ENCODE data around the gene EFCC1. TPM values are rescaled to one million over a fixed set of nuclear protein-coding genes. Genes with fewer than 3 reads are reported as not detected.

Gene EFCC1
- total and polyA plus RNA-seq, 8 donors: 0.56 to 6.1 (median 0.73) TPM

DNA sequence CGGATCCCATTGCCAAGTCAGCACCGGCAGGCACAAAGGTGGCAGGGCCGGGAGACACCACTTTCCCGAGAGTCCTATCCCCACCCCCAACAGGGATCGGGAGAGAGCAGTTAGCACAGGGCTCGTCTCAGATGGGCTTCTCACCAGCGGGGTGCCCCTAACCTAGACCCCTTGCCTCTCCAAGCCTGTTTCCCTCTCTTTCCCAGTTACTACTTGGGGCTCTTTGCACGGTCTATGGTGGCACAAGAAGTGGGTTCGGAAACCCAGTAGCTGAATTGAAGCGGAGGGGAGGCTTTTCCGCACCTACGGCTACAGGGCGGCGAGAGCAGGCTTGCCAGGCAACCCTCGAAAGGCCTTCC, 383 bp upstream of the EFCC1 start:
- peak in 1 of 4 donors; percentile 13 for ATAC-seq
- H3K27ac ChIP-seq: peak overlapping the region in 1 of 4 donors; percentile 44
- H3K4me3 ChIP-seq: peak overlapping the region; percentile 15 to 47 (median 24)
- FAIRE-seq: no peak
- intact Hi-C loops (cut with DNase I): no loop called here
- no peaks in the 10 kb centered on the region for H3K36me3 ChIP-seq
- WGBS, 2 donors: 14 to 15% methylated on average over 15 of the region's 15 CpGs
- H3K4me1 ChIP-seq: peaks cover 0 to under 1% (median 0%) of the 10 kb centered on the region in 3 donors
- DNase-seq: no peak
- H3K9me3 ChIP-seq: no peaks in the 10 kb centered on the region
- H3K27me3 ChIP-seq: peaks cover 0 to 12% (median 2%) of the 10 kb centered on the region in 4 donors
- TF ChIP-seq, protein P1, sequence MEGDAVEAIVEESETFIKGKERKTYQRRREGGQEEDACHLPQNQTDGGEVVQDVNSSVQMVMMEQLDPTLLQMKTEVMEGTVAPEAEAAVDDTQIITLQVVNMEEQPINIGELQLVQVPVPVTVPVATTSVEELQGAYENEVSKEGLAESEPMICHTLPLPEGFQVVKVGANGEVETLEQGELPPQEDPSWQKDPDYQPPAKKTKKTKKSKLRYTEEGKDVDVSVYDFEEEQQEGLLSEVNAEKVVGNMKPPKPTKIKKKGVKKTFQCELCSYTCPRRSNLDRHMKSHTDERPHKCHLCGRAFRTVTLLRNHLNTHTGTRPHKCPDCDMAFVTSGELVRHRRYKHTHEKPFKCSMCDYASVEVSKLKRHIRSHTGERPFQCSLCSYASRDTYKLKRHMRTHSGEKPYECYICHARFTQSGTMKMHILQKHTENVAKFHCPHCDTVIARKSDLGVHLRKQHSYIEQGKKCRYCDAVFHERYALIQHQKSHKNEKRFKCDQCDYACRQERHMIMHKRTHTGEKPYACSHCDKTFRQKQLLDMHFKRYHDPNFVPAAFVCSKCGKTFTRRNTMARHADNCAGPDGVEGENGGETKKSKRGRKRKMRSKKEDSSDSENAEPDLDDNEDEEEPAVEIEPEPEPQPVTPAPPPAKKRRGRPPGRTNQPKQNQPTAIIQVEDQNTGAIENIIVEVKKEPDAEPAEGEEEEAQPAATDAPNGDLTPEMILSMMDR (IDR thresholded peaks at IDR 0.05): no peak

DNA sequence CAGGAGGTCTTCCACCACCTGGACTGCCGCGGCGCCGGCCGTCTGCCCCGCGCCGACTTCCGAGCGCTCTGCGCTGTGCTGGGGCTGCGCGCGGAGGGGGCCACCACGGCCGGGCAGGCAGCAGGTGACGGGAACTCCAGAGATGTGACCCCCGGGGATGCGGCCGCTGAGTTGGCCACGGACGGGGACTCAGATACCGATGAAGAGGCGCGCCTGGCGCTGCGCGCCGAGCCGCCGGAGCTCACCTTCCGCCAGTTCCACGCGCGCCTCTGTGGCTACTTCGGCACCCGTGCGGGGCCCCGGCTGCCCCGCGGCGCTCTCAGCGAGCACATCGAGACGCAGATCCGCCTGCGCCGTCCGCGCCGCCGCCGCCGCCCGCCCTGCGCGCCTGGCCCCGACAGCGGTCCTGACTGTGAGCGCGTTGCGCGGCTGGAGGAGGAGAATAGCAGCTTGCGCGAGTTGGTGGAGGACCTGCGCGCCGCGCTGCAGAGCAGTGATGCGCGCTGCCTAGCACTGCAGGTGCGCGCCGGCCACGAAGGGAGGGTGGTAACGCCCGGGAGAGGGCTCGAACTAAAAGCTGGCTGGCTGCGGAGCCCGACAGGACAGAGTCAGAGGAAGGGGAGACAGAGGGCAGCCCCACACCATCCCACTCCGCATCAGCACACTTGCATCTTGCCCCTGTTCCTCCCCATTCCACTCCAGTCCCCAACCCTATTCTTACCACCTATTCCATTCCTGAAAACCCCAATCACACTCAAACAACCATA, 885 bp downstream of the EFCC1 start:
- H3K4me3 ChIP-seq: peak overlapping the region; percentile 15 to 47 (median 24)
- intact Hi-C loops (cut with DNase I): no loop called here
- TF ChIP-seq, protein P1 (IDR thresholded peaks at IDR 0.05): no peak
- 2 to 3% methylated on average over 73 to 81 of the region's 81 CpGs for WGBS, 2 donors
- H3K27me3 ChIP-seq: peaks cover 0 to 12% (median 2%) of the 10 kb centered on the region in 4 donors
- no peaks in the 10 kb centered on the region for H3K36me3 ChIP-seq
- DNase-seq (peak in 1 of 6 donors; percentile 76), FAIRE-seq (no peak), ATAC-seq (peak in 2 of 4 donors; percentile 5 to 11)
- peaks cover 0 to 3% (median 0%) of the 10 kb centered on the region in 3 donors for H3K4me1 ChIP-seq
- no peaks in the 10 kb centered on the region for H3K9me3 ChIP-seq
- no peak overlapping the region for H3K27ac ChIP-seq

DNA sequence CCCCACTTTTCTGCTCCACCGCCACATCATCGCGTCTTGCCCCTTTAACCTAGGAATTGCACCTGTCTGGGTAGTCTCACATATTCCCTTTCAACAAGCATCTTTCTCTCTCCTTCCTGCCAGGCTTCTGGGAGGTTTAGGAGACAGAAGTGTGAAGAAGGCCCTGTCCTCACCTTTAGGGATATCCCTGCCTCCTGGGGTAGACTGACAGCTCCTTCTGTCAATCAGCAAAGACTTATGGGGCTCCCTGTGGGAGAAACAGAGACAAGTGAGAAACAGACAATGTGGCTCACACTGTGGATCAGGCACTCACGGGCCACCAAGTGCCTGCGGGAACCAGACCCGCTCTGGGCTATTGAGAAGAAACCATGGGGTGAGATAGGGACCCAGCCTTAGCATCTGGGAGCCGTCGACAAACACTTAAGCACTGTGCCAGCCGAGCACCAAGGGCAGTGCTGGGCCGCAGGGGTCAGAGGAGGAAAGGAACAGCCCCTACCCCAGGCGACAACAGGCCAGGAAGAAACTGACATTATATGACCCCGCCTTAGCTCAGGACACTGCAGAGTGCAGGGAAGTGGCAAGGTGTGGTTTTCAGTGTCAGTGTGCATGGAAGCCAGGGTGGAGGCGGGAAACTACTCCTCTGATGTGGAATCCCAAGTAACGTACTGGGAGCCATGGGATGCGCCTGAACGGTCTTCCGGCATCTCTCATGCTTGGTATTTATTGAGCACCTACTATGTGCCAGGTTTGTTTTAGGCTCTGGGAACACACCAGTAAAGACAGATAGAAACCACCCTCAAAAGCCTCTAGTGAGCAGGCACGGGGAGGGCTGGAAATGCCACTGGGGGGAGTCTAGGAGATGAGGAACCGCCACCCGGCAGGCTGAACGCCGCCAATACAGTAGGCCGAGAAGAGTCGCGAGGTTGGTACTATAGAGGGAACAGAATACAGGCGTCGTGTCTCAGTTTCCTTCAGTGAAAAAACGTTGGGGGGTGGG, 1.8 kb downstream of the EFCC1 start:
- intact Hi-C loops (cut with DNase I): no loop called here
- no peak for ATAC-seq
- H3K4me1 ChIP-seq: peaks cover 0 to 3% (median 0%) of the 10 kb centered on the region in 3 donors
- DNase-seq: no peak
- H3K36me3 ChIP-seq: no peaks in the 10 kb centered on the region
- H3K4me3 ChIP-seq: peak overlapping the region in 2 of 4 donors; percentile 30 to 33
- H3K9me3 ChIP-seq: no peaks in the 10 kb centered on the region
- no peak for FAIRE-seq
- WGBS, 2 donors: 48 to 55% methylated on average over 28 of the region's 28 CpGs
- TF ChIP-seq, protein P1 (IDR thresholded peaks at IDR 0.05): no peak
- H3K27me3 ChIP-seq: peaks cover 0 to 12% (median 2%) of the 10 kb centered on the region in 4 donors
- H3K27ac ChIP-seq: no peak overlapping the region

DNA sequence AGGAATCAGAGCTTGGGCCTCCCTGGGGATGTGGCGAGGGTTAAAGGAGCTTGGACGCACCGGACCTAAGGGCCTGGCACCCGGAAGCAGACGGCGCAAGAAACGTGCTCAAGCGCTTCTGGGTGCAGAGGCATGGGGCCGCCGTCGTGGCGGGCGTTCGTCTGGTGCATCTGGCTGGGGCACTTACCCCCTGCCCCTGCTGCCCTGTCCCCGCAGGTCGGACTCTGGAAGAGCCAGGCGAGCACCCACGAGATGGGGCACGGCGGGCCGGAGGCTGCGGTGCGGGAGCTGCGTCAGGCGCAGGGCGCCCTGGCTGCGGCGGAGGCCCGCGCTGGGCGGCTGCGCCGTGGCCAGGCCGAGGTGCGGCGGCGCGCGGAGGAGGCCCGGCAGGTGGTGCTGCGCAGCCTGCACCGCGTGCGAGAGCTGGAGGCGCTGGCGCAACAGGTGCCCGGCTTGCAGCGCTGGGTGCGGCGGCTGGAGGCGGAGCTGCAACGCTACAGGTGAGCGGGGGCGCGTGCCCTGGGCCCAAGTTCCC, 2.5 kb downstream of the EFCC1 start:
- Histone ChIP-seq H3K4me1 (peaks cover 0 to 3% (median 0%) of the 10 kb centered on the region in 3 donors), H3K4me3 (peak overlapping the region in 2 of 4 donors; percentile 30 to 33), H3K9me3 (no peaks in the 10 kb centered on the region), H3K27ac (no peak overlapping the region), H3K36me3 (no peaks in the 10 kb centered on the region), H3K27me3 (peaks cover 0 to 12% (median 2%) of the 10 kb centered on the region in 4 donors)
- TF ChIP-seq, protein P1 (IDR thresholded peaks at IDR 0.05): peak in 2 of 4 donors; percentile 11
- DNase-seq: peak in 5 of 6 donors; percentile 53 to 87 (median 73)
- 7 to 8% methylated on average over 53 to 55 of the region's 55 CpGs for WGBS, 2 donors
- no peak for FAIRE-seq
- peak; percentile 82 to 91 (median 90) for ATAC-seq
- intact Hi-C loops (cut with DNase I): no loop called here

Measured in pancreas (tissue), 10 donors.